ENCODE results near the gene TRERF1. TPM values are rescaled to one million over a fixed set of nuclear protein-coding genes. Genes with fewer than 3 reads are reported as not detected.
A peak's percentile ranks its signal among the peaks of the same experiment; 100 is the strongest.

Gene TRERF1
- total and polyA plus RNA-seq, 2 of the 8 experiments (the other 6 are each of a cell fraction or from before 2014, with no cell fraction given): 10.8 to 21.5 TPM

GRCh38 chr6:42257614-42258013 lies 194.1 kb downstream of the TRERF1 start (continued):
- 0 out of 2 replicates have a peak, but pooled peaks have one; percentile 57 for TF ChIP-seq POU5F1 (IDR thresholded peaks at IDR 0.05; ENCODE audit: low read depth, low read length)

Data from H1 (cell line).